Caco-2 (cell line): Measurements from ENCODE around the gene VPREB1. TPM values are rescaled to one million over a fixed set of nuclear protein-coding genes. Genes with fewer than 3 reads are reported as not detected.
"Not testable (repeated sequence)": the region's sequence is repeated elsewhere in the genome, so short reads cannot be mapped to it uniquely, and the experiment has no call there.

Experiments
- BruUV-seq: library from RNA; stranded (reverse); fragments of 400-500 nt; replicated peaks from 2 replicates; lab custom pipeline; 2021; lab: Mats Ljungman, UMichigan
- CTCF ChIA-PET: fragments of 300-600 bp; sonication (Branson Sonifier 250); formaldehyde crosslinking; loops from one replicate; lab custom pipeline; 2022; ENCODE audit warnings: antibody characterized with exemption; lab: Charles Lee
- POLR2A ChIA-PET: fragments of 300-600 bp; sonication (Branson Sonifier 250); formaldehyde crosslinking; loops from one replicate; lab custom pipeline; 2022; ENCODE audit warnings: antibody characterized with exemption; lab: Charles Lee
- DNase-seq, 2 experiments: peaks; one replicate each; pipeline versions ENCODE4 v3.0.0 to v3.0.0-alpha.2; 2020 to 2022
- H3K27me3 ChIP-seq: replicated peaks from 2 replicates; pipeline ENCODE4 v1.6.0; 2011; ENCODE audit warnings: low read length; ENCODE audit not compliant: control insufficient read depth, insufficient read depth
- H3K36me3 ChIP-seq: 2 replicates; pipeline ENCODE4 v1.5.1; 2011; ENCODE audit warnings: low read length; ENCODE audit not compliant: control insufficient read depth, insufficient read depth
- H3K4me1 ChIP-seq: fragments of 250-450 bp; sonication (Bioruptor Pico); 2 replicates; pipeline ENCODE4 v1.5.1; 2020; ENCODE audit warnings: mild to moderate bottlenecking
- H3K4me3 ChIP-seq: 2 replicates; pipeline ENCODE4 v1.5.1; 2011; ENCODE audit warnings: low read depth, mild to moderate bottlenecking, control low read depth, low read length
- H3K9me3 ChIP-seq: fragments of 250-450 bp; sonication (Bioruptor Pico); 2 replicates; pipeline ENCODE4 v1.5.1; 2020; ENCODE audit warnings: mild to moderate bottlenecking, moderate library complexity
- H3K27ac Mint-ChIP-seq: one replicate; pipeline ENCODE4 v1.8.0; 2022; ENCODE audit warnings: mixed read lengths; ENCODE audit not compliant: unreplicated experiment
- H3K27me3 Mint-ChIP-seq: one replicate; pipeline ENCODE4 v1.8.0; 2022; ENCODE audit warnings: mixed read lengths; ENCODE audit not compliant: insufficient read depth, unreplicated experiment
- H3K36me3 Mint-ChIP-seq: one replicate; pipeline ENCODE4 v1.8.0; 2022; ENCODE audit warnings: mild to moderate bottlenecking, mixed read lengths; ENCODE audit not compliant: insufficient read depth, unreplicated experiment
- H3K4me1 Mint-ChIP-seq: one replicate; pipeline ENCODE4 v1.8.0; 2022; ENCODE audit warnings: low read depth, mixed read lengths; ENCODE audit not compliant: unreplicated experiment
- H3K4me3 Mint-ChIP-seq: one replicate; pipeline ENCODE4 v1.8.0; 2022; ENCODE audit warnings: mild to moderate bottlenecking, moderate library complexity, mixed read lengths; ENCODE audit not compliant: unreplicated experiment
- H3K9me3 Mint-ChIP-seq: one replicate; pipeline ENCODE4 v1.8.0; 2022; ENCODE audit warnings: mixed read lengths; ENCODE audit not compliant: unreplicated experiment
- intact Hi-C: fragments of 100-400 bp; cut with micrococcal nuclease; formaldehyde crosslinking; loops from one replicate; pipeline ENCODE4 v1.10.0; 2022; ENCODE audit not compliant: unreplicated experiment
- total RNA-seq: library from RNA; stranded (reverse); gene quantifications from 2 replicates; pipeline ENCODE4 v1.2.3, GENCODE V29; 2022
- TF ChIP-seq, protein P1 (sequence below), 2 experiments: fragments of 200-600 bp in 1 of 2; IDR thresholded peaks; 1 replicate in 1 of 2; 2 replicates in 1 of 2; pipeline versions ENCODE4 v1.5.1 to v1.8.0; 2011 to 2022; ENCODE audit warnings: antibody characterized with exemption in 1 of 2, control low read depth in 1 of 2, inconsistent platforms in 1 of 2, low read depth in 1 of 2, low read length in 1 of 2, mild to moderate bottlenecking in 1 of 2, moderate library complexity in 1 of 2; ENCODE audit not compliant: insufficient read depth in 1 of 2, severe bottlenecking in 1 of 2, unreplicated experiment in 1 of 2

VPREB1 gene
- total RNA-seq, 1 experiment from 2014 or later: not detected

- Histone ChIP-seq H3K4me1 (peaks cover 6% of the 10 kb centered on the region; the same call in 1 of the 2 replicates), H3K4me3 (no peak overlapping the region), H3K27me3 (no peaks in the 10 kb centered on the region), H3K36me3 (no peaks in the 10 kb centered on the region), H3K9me3 (no peaks in the 10 kb centered on the region)
- BruUV-seq: no TSS peak
- Mint-ChIP-seq H3K27ac (no peak overlapping the region), H3K4me3 (no peak overlapping the region), H3K4me1 (peaks cover 7% of the 10 kb centered on the region), H3K27me3 (no peaks in the 10 kb centered on the region), H3K36me3 (no peaks in the 10 kb centered on the region), H3K9me3 (no peaks in the 10 kb centered on the region)
- DNase-seq: no peak
- POLR2A ChIA-PET: no interaction called here
- CTCF ChIA-PET: interaction anchor here (0.5 kb wide), 1 partner anchor 24 kb away, joined by 4 read pairs; no protein-coding TSS in a partner anchor
- TF ChIP-seq, protein P1, sequence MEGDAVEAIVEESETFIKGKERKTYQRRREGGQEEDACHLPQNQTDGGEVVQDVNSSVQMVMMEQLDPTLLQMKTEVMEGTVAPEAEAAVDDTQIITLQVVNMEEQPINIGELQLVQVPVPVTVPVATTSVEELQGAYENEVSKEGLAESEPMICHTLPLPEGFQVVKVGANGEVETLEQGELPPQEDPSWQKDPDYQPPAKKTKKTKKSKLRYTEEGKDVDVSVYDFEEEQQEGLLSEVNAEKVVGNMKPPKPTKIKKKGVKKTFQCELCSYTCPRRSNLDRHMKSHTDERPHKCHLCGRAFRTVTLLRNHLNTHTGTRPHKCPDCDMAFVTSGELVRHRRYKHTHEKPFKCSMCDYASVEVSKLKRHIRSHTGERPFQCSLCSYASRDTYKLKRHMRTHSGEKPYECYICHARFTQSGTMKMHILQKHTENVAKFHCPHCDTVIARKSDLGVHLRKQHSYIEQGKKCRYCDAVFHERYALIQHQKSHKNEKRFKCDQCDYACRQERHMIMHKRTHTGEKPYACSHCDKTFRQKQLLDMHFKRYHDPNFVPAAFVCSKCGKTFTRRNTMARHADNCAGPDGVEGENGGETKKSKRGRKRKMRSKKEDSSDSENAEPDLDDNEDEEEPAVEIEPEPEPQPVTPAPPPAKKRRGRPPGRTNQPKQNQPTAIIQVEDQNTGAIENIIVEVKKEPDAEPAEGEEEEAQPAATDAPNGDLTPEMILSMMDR (IDR thresholded peaks at IDR 0.05; ENCODE audit: insufficient read depth in 1 of 2, low read depth in 1 of 2, low read length in 1 of 2, severe bottlenecking in 1 of 2, unreplicated experiment in 1 of 2): no peak
- intact Hi-C loops: no loop called here
These were observed 26.3 kb upstream of the VPREB1 start for GRCh38 chr22:22218302-22218701.

- Histone ChIP-seq H3K36me3 (no peaks in the 10 kb centered on the region), H3K4me1 (peaks cover 6% of the 10 kb centered on the region; the same call in 1 of the 2 replicates), H3K4me3 (no peak overlapping the region), H3K27me3 (no peaks in the 10 kb centered on the region), H3K9me3 (no peaks in the 10 kb centered on the region)
- H3K27ac Mint-ChIP-seq: no peak overlapping the region
- no peaks in the 10 kb centered on the region for H3K9me3 Mint-ChIP-seq
- TF ChIP-seq, protein P1 (IDR thresholded peaks at IDR 0.05; ENCODE audit: insufficient read depth in 1 of 2, low read depth in 1 of 2, low read length in 1 of 2, severe bottlenecking in 1 of 2, unreplicated experiment in 1 of 2): no peak
- BruUV-seq: no TSS peak
- H3K36me3 Mint-ChIP-seq: no peaks in the 10 kb centered on the region
- H3K4me1 Mint-ChIP-seq: peaks cover 7% of the 10 kb centered on the region
- POLR2A ChIA-PET: no interaction called here
- CTCF ChIA-PET: no interaction called here
- no peak overlapping the region for H3K4me3 Mint-ChIP-seq
- intact Hi-C loops: no loop called here
- no peak for DNase-seq
- H3K27me3 Mint-ChIP-seq: no peaks in the 10 kb centered on the region
These were observed 25.2 kb upstream of the VPREB1 start for GRCh38 chr22:22219140-22219996.

- H3K36me3 Mint-ChIP-seq, CTCF ChIA-PET, DNase-seq, H3K36me3 ChIP-seq, H3K4me3 Mint-ChIP-seq, H3K4me1 Mint-ChIP-seq, H3K4me3 ChIP-seq, intact Hi-C loops, H3K27me3 Mint-ChIP-seq, H3K27ac Mint-ChIP-seq, BruUV-seq, H3K27me3 ChIP-seq, H3K9me3 ChIP-seq, H3K9me3 Mint-ChIP-seq, POLR2A ChIA-PET, H3K4me1 ChIP-seq: not testable (repeated sequence)
These were observed 23.5 kb upstream of the VPREB1 start for GRCh38 chr22:22221043-22221442.
